ENCODE measurements around the gene ADCY1.

ADCY1 gene

DNA sequence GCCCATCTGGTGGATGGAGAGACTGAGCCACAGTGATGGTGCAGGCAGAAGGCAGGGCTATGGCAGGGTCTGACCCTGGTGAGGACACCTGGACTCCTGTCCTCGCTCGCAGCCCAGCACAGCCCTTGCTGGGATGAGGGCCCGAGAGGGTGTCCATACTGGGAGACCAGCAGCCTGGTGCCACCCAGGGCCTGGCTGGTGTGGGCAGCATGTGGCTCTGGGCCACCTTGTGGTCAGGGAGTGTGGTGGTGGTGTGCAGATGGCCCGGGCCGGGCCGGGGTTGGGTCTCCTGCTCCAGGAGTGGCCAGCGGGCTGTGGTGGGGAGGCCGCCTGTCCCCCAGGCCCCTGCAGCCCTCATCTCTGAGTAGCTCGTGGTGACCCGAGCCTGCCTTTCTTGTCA lies 14.9 kb downstream of the ADCY1 start:
- no peak for DNase-seq
- H3K27ac ChIP-seq: no peak overlapping the region
- TF ChIP-seq, protein P1, sequence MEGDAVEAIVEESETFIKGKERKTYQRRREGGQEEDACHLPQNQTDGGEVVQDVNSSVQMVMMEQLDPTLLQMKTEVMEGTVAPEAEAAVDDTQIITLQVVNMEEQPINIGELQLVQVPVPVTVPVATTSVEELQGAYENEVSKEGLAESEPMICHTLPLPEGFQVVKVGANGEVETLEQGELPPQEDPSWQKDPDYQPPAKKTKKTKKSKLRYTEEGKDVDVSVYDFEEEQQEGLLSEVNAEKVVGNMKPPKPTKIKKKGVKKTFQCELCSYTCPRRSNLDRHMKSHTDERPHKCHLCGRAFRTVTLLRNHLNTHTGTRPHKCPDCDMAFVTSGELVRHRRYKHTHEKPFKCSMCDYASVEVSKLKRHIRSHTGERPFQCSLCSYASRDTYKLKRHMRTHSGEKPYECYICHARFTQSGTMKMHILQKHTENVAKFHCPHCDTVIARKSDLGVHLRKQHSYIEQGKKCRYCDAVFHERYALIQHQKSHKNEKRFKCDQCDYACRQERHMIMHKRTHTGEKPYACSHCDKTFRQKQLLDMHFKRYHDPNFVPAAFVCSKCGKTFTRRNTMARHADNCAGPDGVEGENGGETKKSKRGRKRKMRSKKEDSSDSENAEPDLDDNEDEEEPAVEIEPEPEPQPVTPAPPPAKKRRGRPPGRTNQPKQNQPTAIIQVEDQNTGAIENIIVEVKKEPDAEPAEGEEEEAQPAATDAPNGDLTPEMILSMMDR (IDR thresholded peaks at IDR 0.05; ENCODE audit: low read depth, low read length): peak; percentile 18; the same call in 1 of the 2 replicates
- no peaks in the 10 kb centered on the region for H3K27me3 ChIP-seq (ENCODE audit: insufficient read depth, low read depth, severe bottlenecking)
- H3K4me3 ChIP-seq (ENCODE audit: low read depth, low read length): no peak overlapping the region
- H3K36me3 ChIP-seq: no peaks in the 10 kb centered on the region
- H3K9me3 ChIP-seq (ENCODE audit: severe bottlenecking): no peaks in the 10 kb centered on the region

DNA sequence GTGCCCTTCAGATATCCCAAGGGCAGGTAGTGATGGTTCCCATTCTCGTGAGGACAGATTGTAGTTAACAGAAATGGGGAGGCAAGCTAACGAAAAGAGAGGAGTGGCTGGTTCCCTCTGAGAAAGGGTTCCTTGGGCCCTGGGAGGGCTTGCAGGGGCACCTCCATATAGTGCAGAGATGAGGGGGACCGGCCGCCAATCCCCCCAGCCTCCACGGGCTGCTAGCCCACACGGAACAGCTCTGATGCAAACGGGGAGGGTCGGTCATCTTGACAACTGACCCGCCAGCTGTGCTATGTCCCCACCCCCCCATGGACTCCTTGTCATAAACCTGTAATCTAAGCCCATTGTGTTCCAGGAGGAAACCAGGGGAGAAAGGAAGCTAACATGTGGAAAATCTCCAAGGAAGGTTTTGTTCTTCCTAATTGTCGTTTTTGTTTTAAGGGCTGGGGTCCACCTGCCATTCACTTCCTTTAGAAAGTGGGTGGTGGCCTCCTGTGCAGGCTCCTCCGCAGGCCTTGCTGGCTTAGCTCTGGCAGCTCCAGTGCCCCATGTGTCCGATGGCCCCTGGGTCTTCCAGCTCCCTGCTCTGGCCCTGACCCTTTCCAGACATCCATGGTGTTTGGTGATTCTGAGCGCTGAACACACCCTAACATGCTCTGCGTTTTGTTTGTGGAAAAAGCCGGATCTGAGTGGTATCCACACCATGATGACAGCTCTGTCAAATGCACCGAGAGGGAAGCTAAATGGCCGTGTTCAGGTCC lies 15.9 kb downstream of the ADCY1 start:
- no peak overlapping the region for H3K4me3 ChIP-seq (ENCODE audit: low read depth, low read length)
- TF ChIP-seq, protein P1 (IDR thresholded peaks at IDR 0.05; ENCODE audit: low read depth, low read length): no peak
- H3K27ac ChIP-seq: no peak overlapping the region
- H3K36me3 ChIP-seq: no peaks in the 10 kb centered on the region
- DNase-seq: no peak
- no peaks in the 10 kb centered on the region for H3K27me3 ChIP-seq (ENCODE audit: insufficient read depth, low read depth, severe bottlenecking)
- no peaks in the 10 kb centered on the region for H3K9me3 ChIP-seq (ENCODE audit: severe bottlenecking)

DNA sequence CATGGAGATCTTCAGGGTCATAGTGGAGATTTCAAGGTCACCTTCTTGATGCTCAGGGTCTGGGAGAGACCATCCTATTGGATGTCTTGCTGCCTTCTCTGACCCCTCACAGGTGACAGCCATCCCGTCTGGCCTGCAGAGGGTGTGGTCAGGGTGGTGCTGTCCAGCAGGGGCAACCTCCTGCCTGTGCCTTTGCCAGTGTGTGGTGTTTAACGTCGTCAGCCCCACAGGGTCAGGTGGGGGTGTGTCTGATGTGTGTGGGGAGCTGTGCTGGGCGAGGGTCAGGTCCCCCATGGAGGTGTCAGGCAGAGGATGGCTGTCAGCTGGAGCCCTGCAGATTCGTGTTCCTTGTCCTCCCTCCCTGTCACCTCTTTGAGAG lies 16.5 kb downstream of the ADCY1 start:
- Histone ChIP-seq H3K9me3 (ENCODE audit: severe bottlenecking) (no peaks in the 10 kb centered on the region), H3K27ac (no peak overlapping the region), H3K27me3 (ENCODE audit: insufficient read depth, low read depth, severe bottlenecking) (no peaks in the 10 kb centered on the region), H3K4me3 (ENCODE audit: low read depth, low read length) (no peak overlapping the region), H3K36me3 (no peaks in the 10 kb centered on the region)
- no peak for DNase-seq
- TF ChIP-seq, protein P1 (IDR thresholded peaks at IDR 0.05; ENCODE audit: low read depth, low read length): no peak

GRCh38 chr7:45591101-45591906 lies 17.1 kb downstream of the ADCY1 start:
- Histone ChIP-seq H3K27ac (no peak overlapping the region), H3K4me3 (ENCODE audit: low read depth, low read length) (no peak overlapping the region), H3K27me3 (ENCODE audit: insufficient read depth, low read depth, severe bottlenecking) (no peaks in the 10 kb centered on the region), H3K9me3 (ENCODE audit: severe bottlenecking) (no peaks in the 10 kb centered on the region), H3K36me3 (no peaks in the 10 kb centered on the region)
- TF ChIP-seq, protein P1 (IDR thresholded peaks at IDR 0.05; ENCODE audit: low read depth, low read length): no peak
- no peak for DNase-seq

GRCh38 chr7:45592230-45592991 lies 18.2 kb downstream of the ADCY1 start:
- H3K9me3 ChIP-seq (ENCODE audit: severe bottlenecking): no peaks in the 10 kb centered on the region
- H3K27ac ChIP-seq: no peak overlapping the region
- no peaks in the 10 kb centered on the region for H3K36me3 ChIP-seq
- TF ChIP-seq, protein P1 (IDR thresholded peaks at IDR 0.05; ENCODE audit: low read depth, low read length): no peak
- DNase-seq: no peak
- H3K27me3 ChIP-seq (ENCODE audit: insufficient read depth, low read depth, severe bottlenecking): no peaks in the 10 kb centered on the region
- no peak overlapping the region for H3K4me3 ChIP-seq (ENCODE audit: low read depth, low read length)

Data from WERI-Rb-1 (cell line).